ENCODE measurements around the gene TMEM17. TPM values are rescaled to one million over a fixed set of nuclear protein-coding genes. Genes with fewer than 3 reads are reported as not detected.
"Not testable (repeated sequence)": the region's sequence is repeated elsewhere in the genome, so short reads cannot be mapped to it uniquely, and the experiment has no call there.

TMEM17 gene, protein sequence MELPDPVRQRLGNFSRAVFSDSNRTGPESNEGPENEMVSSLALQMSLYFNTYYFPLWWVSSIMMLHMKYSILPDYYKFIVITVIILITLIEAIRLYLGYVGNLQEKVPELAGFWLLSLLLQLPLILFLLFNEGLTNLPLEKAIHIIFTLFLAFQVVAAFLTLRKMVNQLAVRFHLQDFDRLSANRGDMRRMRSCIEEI
- 5.4 and 5.8 TPM in 2 replicates for total RNA-seq (2014; rRNA removed; shearing (Covaris generic); ENCODE audit: low replicate concordance)

DNA sequence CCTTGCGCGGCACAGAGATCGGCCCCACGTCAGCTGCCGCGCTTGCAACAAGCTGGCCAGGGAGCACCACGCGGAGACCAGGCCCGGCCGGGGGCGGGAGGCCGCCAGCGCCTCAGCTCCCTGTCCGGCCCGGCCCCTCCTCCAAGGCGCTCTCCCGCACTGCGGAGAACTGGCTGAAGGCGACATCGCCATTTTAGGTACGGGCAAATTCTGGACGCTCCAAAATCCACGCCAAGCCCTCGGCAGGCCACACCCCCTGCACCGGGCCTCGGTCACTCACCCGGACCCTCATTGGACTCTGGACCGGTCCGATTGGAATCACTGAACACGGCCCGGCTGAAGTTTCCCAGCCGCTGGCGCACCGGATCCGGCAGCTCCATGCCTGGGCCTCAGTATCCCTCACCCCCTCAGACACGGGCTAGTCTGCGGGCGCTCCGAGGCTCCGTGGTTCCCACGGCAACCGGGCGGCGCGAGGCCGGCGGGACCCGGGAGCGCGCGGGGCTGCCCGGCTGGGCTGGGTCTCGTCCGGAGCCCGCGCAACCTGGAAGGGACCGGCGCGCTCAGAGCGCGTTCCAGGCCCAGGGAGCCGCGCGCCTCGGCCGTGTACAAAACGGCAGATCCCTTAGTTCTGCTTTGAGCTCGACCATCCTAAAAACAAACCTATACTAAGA, at the start of gene TMEM17:
Gene TMEM17 (minus strand): TSS at position 446 of the 671 bp plus-strand sequence. CDS start 66 bp downstream, at position 380.
- peak; percentile 92 for DNase-seq (ENCODE audit: low read depth)
- in situ Hi-C loops (cut with HindIII; ENCODE audit: low pct_unique_long_range_greater_than_20kb, low sequenced_read_pairs), result no loop called here

DNA sequence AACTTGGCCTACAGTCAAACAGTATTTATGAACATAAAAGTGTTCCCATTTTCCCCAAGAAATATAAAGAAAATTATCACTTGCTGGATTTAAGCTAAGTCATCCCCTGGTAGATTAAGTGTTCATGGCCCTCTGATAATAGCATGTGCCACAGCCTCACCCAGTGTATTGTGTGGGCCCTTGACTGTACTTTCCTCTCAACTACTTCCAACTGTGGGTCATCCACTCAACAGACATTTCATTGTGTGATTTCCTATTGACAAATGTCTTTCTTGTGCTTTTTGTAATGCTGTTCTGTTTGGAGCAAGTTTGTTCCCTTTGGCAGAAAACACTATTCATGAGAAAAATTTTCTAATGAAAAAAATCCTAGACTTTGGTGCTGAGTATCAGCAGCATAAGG, 48.4 kb upstream of the TMEM17 start:
- in situ Hi-C loops (cut with HindIII; ENCODE audit: low pct_unique_long_range_greater_than_20kb, low sequenced_read_pairs), result no loop called here

DNA sequence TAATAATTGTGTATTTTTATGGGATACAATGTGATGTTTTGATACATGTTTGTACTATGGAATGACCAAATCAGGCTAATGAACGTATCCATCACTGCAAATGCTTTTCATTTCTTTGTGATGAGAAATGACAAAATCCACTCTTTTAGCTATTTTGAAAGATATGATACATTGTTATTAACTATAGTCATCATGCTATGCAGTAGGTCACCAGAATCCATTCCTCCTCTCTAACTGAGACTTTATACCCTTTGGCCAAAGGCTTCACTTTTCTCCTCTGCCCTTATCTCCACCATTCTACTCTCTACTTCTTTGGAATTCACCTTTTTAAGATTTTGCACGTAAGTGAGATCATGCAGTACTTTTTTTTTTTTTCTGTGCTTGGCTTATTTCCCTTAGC, 44.5 kb upstream of the TMEM17 start:
- in situ Hi-C loops (cut with HindIII; ENCODE audit: low pct_unique_long_range_greater_than_20kb, low sequenced_read_pairs), result no loop called here
- no peak for DNase-seq (ENCODE audit: low read depth)

More for the DNA sequence above, 48.4 kb upstream of the TMEM17 start:
- DNase-seq (ENCODE audit: low read depth), result no peak

DNA sequence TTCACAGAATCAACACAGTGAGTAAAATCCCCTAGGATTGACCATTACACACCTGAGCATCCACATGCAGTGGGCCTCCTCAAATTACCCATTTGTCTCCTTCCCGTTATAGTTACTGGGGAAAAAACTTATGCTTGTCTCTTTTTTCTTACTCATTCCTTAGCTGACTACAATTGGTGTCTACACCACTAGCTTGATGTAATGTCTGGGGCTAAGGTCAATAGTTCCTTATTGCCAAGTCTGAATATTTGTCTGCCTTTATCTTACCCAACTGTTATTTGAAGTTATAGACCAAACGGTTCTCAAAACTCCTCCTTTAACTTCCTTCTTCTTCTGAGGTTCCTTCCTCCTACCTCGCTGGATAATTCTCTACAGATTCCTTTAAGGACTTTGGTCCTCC, 41.9 kb upstream of the TMEM17 start:
- in situ Hi-C loops (cut with HindIII; ENCODE audit: low pct_unique_long_range_greater_than_20kb, low sequenced_read_pairs), result no loop called here
- no peak for DNase-seq (ENCODE audit: low read depth)

DNA sequence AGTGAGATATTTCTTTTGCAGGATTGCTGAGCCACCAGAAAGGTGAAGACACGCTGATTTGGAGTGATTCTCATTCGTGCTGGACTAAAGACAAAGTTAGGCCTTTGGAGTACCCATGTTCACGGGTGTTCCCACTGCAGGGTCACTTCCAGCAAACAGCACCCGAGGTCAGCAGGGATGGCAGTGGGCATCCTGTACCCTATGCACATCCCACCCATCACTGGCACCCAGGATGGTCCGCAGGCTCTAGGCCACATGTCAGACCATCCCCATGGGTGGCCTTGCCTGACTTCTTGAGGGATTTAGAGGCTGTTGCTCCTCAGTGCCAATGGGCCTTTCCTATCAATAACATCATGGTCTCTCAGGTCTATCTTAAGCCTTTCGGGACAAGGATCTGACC, 39.3 kb upstream of the TMEM17 start:
- in situ Hi-C loops (cut with HindIII; ENCODE audit: low pct_unique_long_range_greater_than_20kb, low sequenced_read_pairs), result no loop called here
- no peak for DNase-seq (ENCODE audit: low read depth)

DNA sequence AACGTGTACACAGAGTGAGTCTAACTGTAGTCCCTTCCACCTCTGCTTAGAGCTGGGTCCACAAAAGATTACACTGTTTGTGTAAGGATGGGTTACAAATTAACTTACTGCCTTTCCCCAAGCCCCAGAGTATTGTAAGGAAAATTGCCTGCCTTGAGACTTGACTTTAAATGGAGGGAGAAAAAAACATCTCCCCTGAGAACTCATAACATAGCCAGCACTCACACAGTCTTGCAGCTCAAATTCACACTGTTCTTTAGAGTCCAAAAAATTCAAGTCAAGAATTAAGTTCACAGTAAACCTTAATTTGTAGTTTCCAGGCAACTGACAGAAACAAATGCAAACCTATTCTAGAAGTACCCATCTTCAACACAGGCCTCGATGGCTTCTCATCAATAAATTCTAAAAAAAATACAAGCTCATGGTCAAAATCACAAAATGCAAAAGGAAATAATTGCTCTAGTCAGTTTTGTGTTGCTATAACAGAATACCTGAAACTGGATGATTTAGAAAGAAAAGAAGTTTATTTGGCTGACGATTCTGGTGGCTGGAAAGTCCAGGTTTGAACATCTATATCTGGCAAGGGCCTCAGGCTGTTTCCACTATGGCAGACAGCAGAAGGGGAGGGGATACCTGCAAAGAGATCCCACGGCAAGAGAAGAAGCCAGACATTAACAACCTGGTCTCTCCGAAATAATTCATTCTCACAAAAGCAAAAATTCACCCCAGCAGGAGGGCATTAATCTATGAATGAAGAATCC, 34.6 kb upstream of the TMEM17 start:
- in situ Hi-C loops (cut with HindIII; ENCODE audit: low pct_unique_long_range_greater_than_20kb, low sequenced_read_pairs), result no loop called here
- DNase-seq (ENCODE audit: low read depth), result no peak

DNA sequence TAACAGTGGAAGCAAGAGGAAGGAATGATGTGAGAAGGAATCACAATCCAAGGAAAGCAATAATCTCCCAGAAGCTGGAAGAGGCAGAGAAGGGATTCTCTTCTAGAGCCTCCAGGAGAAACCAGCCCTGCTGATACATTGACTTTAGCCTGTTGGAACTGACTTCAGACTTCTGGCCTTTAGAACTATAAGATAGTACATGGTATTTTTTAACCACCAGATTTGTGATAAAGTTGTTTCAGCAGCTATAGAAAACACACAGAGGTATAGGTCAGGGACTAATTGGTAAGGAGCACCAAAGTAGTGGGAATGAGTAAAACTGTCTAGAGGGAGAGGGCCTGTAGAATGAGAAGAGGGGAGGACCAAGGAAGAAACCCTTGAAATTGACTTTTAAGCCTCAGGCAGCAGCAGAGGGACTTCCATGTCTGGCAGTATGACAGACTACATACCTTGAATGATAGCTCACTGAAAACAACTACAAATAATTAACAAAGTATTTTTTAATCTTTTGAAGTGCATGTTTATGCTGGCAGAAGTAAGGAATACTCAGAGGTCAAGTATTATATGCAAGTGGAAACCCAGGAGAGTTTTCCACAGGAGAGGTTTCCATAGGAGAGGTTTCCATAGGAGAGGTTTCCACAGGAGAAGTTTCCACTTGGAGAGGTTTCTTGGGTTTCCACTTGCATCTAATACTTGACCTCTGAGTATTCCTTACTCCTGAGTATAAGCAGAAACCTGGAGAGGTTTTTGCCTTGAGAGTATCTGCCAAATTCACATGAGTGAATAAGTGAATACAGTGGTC, 33.8 kb upstream of the TMEM17 start:
- in situ Hi-C loops (cut with HindIII; ENCODE audit: low pct_unique_long_range_greater_than_20kb, low sequenced_read_pairs), result no loop called here

DNA sequence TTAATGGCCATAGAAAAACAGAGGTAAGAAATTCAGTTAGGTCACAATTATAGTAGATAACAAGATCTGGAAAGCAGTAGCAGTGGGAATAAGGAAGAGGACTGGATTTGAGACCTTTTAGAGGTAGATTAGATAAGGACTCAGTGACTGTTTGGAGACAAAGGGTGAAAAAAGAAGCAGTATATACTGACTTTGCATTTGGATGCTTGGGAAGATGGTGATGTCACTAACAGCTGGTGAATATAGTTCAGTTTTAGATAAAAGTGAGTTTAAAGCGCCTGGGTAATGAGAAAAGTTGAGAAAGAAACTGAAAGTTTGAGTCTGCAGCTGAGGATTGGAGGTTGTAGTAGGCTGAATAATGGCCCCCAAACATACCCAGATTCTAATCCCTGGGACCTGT, 32.8 kb upstream of the TMEM17 start:
- in situ Hi-C loops (cut with HindIII; ENCODE audit: low pct_unique_long_range_greater_than_20kb, low sequenced_read_pairs), result no loop called here
- no peak for DNase-seq (ENCODE audit: low read depth)

More for the DNA sequence above, 33.8 kb upstream of the TMEM17 start:
- DNase-seq (ENCODE audit: low read depth), result peak; percentile 22

DNA sequence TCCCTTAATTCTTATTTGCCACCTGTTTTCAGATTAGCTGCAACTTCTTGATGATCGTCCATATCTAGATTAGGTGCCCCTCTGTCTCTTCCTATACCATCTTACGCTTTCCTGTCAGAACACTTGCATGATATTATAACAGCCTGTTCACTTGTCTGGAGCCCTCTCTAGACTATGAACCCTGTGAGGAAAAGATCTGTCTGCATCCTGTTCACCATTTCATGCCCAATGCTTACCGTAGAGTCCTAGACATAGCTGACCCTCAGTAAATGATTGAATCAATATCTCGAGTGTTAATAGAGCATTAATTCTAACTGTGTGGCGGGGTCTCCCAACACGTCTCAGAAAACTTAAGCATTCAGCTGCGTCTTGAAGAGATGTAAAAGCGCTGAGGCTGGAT, 31.8 kb upstream of the TMEM17 start:
- in situ Hi-C loops (cut with HindIII; ENCODE audit: low pct_unique_long_range_greater_than_20kb, low sequenced_read_pairs), result no loop called here
- no peak for DNase-seq (ENCODE audit: low read depth)

DNA sequence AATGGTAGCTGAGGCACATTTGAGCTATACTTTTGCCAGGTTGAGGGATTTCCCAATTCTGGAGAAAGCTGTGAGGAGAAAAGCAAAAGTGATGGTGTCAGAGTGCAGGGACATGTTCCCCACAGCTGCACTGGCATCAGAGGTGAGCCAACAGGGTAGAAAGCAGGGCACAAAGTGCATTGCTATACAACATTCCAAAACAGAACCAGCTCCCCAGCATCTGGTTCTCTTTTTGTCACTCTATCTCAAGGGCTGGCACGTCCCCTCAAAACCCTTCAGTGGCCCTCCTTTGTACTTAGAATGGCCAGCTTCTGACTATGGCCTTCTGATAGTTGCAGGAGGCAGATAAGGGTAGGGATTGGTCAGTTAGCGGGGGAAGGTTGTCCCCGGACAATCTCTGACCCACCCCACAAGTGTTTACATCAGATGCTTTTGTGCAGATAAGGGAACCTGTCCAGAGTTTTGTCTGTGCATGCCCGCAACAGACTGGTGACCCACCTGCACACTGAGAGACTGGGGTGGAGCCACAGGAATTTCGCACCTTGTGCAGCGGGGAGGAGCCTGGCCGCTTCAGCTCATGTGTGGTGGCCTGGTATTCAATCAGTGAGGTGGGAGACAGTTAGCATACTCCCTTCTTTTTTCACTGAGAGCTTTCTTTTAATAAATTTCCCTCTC, 31.0 kb upstream of the TMEM17 start:
- DNase-seq (ENCODE audit: low read depth), result no peak
- in situ Hi-C loops (cut with HindIII; ENCODE audit: low pct_unique_long_range_greater_than_20kb, low sequenced_read_pairs), result no loop called here

DNA sequence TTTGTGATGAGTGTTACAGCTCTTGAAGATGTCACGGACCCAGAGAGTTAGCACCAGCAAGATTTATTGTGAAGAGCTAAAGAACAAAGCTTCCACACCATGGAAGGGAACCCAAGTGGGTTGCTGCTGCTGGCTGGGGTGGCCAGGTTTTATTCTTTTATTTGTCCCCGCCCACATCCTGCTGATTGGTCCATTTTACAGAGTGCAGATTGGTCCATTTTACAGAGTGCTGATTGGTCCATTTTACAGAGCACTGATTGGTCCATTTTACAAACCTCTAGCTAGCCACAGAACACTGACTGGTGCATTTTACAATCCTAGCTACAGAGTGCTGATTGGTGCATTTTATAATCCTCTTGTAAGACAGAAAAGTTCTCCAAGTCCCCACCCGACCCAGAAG, 29.5 kb upstream of the TMEM17 start:
- in situ Hi-C loops (cut with HindIII; ENCODE audit: low pct_unique_long_range_greater_than_20kb, low sequenced_read_pairs); DNase-seq (ENCODE audit: low read depth): not testable (repeated sequence)

DNA sequence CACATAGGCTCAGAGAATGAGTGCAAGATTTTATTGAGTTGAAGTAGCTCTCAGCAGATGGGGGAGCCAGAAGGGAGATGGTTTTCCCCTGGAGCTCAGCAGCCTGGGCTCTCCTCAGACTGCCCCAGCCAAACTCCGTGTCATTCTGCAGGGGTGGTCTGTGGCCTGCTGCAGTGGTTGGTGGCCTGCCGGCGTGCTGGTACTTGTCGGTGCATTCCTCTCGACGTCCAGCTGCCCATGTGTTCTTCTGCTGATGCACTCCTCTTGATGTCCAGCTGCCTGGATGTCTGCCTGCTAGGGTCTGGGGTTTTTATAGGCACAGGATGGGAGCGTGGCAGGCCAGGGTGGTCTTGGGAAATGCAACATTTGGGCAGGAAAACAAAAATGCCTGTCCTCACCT, 25.6 kb upstream of the TMEM17 start:
- DNase-seq (ENCODE audit: low read depth), result no peak
- in situ Hi-C loops (cut with HindIII; ENCODE audit: low pct_unique_long_range_greater_than_20kb, low sequenced_read_pairs), result no loop called here

DNA sequence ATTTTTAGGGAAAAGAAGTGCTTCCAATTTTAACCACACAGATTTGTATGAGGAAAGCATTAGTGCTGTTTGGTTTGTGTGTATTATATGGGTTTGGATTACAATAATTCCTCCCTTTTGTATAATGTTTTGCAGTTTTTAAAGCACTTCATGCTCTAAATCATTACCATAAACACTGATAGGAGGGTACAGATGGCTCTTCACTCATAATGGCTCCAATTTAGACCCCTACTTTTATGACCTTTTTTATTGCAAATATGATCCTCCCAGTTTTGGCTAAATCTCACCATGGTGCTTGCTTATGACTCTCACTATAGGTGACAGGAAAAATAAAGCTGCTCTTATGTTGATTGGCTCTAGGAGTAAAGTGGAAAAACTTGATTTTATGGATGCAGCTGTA, 23.8 kb upstream of the TMEM17 start:
- in situ Hi-C loops (cut with HindIII; ENCODE audit: low pct_unique_long_range_greater_than_20kb, low sequenced_read_pairs), result no loop called here
- DNase-seq (ENCODE audit: low read depth), result no peak

DNA sequence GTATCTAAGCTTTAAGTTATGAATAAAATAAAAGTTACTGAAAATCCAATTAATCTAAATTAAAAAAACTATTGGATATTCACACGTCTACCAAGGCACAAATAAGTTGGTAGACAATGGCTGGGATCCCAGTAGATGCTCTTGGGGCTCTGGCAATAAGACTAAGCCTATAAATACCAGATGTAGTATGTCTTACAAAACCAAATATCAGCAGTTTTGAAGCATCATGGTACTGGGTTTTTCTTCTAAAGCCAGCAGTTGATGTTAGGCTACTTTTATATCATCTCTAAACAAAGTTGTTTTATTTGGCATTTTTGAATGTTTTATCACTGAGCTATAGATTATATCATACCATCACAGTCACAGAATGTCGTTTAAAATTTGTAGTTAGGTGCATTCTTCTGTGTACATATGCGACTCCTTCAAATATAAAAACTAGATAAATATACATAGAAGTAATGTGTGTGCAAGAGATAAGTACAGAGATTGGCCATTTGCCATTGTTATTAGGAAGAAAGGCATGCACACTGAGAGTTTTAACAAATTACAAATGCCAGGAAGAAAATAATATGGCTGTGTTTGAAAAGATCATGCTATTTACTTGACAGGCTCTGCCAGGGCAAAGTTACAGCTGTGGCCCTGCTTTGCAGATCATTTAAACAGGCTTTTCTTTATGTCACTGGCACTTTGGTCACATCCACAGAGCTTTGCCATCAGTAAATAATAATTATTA, 21.6 kb upstream of the TMEM17 start:
- DNase-seq (ENCODE audit: low read depth), result no peak
- in situ Hi-C loops (cut with HindIII; ENCODE audit: low pct_unique_long_range_greater_than_20kb, low sequenced_read_pairs), result no loop called here

DNA sequence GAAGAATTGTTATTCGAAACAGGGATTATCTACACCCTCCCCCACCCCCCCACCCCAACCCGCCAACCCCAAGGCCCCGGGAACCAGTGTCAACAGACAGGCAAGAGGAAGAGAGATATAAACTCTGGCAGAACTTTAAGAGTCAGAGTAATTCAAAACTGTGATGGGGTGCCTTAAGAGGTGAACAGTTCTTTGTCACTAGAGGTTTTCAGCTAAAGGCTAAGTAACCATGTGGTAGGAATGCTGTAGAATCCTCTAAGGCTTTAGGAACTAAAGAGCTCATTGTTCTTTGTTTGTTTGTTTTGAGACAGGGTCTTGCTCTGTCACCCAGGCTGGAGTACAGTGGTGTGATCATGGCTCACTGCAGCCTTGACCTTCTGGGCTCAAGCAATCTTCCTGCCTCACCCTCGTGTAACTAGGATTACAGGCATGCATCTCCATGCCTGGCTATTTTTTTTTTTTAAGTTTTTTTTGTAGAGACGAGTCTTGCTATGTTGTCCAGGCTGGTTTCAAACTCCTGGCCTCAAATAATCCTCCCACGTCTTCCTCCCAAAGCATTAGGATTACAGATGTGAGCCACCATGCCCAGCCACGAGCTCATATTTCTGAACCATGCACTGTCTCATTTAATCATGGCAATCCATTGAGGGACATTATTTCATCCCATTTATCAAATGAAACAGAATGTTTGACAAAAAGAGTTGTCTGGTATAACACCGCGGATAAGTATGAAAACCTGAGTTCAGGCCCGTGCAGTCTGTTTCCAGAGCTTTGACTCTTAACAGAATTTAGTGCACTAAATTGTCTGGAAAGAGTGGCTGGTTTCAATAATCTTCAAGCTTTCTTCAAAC, 20.8 kb upstream of the TMEM17 start:
- in situ Hi-C loops (cut with HindIII; ENCODE audit: low pct_unique_long_range_greater_than_20kb, low sequenced_read_pairs), result no loop called here
- DNase-seq (ENCODE audit: low read depth), result peak; percentile 12

DNA sequence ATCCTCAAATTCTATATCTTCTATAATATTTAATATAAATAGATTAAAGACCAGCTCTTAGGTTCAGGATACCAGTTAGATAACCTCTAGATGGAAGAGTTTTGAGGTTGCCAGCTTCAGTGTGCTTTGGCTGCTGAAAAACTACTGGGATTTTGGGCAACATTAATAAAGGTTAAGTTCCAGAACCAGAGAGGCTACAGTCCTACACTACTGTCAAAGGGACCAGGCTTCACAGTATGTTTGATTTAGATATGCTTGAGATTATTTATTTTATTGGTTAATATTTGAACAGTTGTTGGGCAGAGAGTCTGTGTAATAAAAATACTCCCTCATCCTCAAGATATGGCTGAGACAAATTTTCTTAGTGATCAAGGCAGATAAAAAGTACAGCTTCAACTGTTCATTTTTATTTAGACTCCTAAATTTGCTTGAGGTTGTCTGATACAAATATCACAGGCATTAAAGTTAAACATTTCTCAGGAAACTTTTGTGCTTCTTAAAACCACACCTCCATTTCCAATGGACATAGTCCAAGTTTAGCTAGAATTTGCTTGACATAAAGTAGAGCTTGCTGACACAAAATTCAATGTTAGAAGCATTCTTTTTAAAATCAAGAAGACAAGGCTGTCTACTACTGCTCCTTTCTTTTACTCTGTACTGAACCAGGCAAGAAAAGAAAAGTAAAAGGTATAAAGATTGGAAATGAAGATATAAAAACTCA, 19.7 kb upstream of the TMEM17 start:
- in situ Hi-C loops (cut with HindIII; ENCODE audit: low pct_unique_long_range_greater_than_20kb, low sequenced_read_pairs), result no loop called here
- no peak for DNase-seq (ENCODE audit: low read depth)

Measured in Caki2 (cell line).